Skeletal muscle satellite cell (primary cell): ENCODE data around the gene VWCE.

Experiments
- H3K27me3 ChIP-seq: 2 replicates; pipeline ENCODE4 v1.7.0; 2013; ENCODE audit warnings: low read length; ENCODE audit not compliant: control insufficient read depth, insufficient read depth
- H3K36me3 ChIP-seq: 2 replicates; pipeline ENCODE4 v1.7.0; 2013; ENCODE audit warnings: mild to moderate bottlenecking, control low read depth, low read length; ENCODE audit not compliant: insufficient read depth
- H3K4me1 ChIP-seq: 2 replicates; pipeline ENCODE4 v1.7.0; 2013; ENCODE audit warnings: low read length; ENCODE audit not compliant: control insufficient read depth, insufficient read depth
- H3K4me2 ChIP-seq: 2 replicates; pipeline ENCODE4 v1.7.0; 2013; ENCODE audit warnings: mild to moderate bottlenecking, low read length
- H3K4me3 ChIP-seq: 2 replicates; pipeline ENCODE4 v1.7.0; 2013; ENCODE audit warnings: low read length
- H3K9ac ChIP-seq: 2 replicates; pipeline ENCODE4 v1.7.0; 2013; ENCODE audit warnings: mild to moderate bottlenecking, low read depth, low read length, moderate library complexity
- H3K9me3 ChIP-seq: replicated peaks from 2 replicates; pipeline ENCODE4 v1.7.0; 2013; ENCODE audit warnings: mild to moderate bottlenecking, control low read depth, low read length

VWCE gene

GRCh38 chr11:61335355-61335710 lies 40.2 kb upstream of the VWCE start:
- Histone ChIP-seq H3K27me3 (no peaks in the 10 kb centered on the region), H3K4me3 (no peak overlapping the region), H3K36me3 (no peaks in the 10 kb centered on the region), H3K4me2 (no peak overlapping the region), H3K9me3 (no peaks in the 10 kb centered on the region), H3K4me1 (peaks cover 27% of the 10 kb centered on the region), H3K9ac (no peak overlapping the region)

DNA sequence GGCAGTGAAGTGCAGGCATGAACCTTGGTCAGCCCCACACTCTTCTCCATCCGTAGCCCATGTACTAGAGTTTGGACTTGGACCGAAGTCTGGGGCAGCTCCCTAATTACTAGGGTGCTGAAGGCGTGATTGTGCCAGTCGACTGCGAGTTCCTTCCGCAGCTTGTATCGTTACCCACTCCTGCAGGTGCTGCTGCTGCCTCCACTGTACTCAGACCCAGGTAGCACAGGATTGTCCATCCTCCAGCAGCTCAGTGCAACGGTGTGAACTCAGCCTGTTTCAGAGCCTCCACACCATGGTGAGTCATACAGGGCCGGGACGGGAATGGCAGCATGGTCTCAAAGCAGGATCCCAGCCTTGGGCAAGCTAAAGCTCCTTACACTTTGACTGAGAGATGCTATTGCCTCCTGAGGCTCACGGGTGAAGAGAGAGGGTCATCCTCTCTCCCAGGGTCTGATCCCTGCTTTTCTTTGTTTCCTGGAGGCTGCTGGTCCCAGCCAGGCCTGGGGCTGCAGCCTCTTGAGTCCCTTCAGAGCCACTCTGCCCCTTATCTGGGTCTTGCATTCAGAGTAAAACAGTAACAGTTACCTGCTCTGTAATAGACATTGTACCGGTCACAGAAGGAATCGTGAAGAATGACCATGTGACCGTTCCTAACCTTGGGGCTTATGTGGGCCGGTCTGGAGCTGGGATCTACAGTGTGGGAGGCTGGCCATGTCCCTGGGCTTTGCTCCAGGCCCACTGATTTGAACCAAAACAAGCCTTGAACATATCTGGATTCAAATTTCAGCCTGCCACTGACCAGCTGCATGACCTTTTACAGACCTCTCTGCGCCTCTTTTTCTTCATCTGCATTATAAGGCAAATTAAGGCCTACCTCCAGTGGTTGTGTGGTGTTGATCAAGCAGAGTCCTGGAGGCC lies 39.6 kb upstream of the VWCE start:
- no peaks in the 10 kb centered on the region for H3K27me3 ChIP-seq
- H3K4me3 ChIP-seq, result no peak overlapping the region
- no peaks in the 10 kb centered on the region for H3K9me3 ChIP-seq
- peaks cover 6% of the 10 kb centered on the region for H3K36me3 ChIP-seq
- no peak overlapping the region for H3K4me2 ChIP-seq
- peaks cover 27% of the 10 kb centered on the region for H3K4me1 ChIP-seq
- no peak overlapping the region for H3K9ac ChIP-seq

GRCh38 chr11:61333550-61334433 lies 38.7 kb upstream of the VWCE start:
- Histone ChIP-seq H3K4me1 (peaks cover 27% of the 10 kb centered on the region), H3K9me3 (no peaks in the 10 kb centered on the region), H3K4me3 (peak overlapping the region; percentile 94), H3K36me3 (peaks cover 15% of the 10 kb centered on the region), H3K4me2 (peak overlapping the region; percentile 94), H3K27me3 (no peaks in the 10 kb centered on the region), H3K9ac (peak overlapping the region; percentile 100)

DNA sequence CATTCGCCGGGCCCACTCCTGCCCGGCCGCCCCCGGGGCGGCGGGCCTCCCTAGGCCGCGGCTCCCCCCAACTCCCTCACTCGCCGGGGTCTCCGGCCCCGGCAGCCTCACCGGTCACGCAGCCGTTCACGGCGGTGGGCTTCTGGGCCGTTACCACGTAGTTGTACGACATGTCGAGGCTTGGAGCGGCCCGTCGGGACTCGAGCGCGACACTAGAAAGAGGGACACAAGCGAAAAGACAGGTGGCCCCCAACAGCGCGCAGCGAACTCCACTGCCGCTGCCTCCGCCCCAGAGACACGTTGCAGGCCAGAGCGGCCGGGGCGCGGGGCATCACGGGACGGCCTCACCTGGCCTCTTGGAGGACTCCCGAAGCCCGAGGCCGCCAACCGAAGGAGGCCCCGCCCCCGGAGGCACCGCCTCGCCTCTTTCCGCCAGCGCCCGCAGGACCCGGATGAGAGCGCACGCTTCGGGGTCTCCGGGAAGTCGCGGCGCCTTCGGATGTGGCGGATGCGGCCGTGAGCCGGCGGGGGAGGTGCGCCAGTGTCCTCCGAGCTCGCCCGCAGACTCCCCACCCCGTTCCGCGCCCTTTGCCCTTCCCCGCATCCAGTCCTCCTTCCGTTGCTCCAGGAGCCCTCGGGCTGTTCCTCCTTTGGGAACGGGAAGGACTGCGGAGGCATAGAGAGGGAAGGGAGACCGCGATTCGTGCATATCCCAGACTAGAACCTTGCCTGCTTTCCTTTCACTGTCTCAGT lies 37.9 kb upstream of the VWCE start, which contains the start of the genes DDB1 and TKFC:
DDB1 (minus strand) TSS at position 309 of the 753 bp plus-strand sequence; CDS start at position 172, 137 bp downstream.
TKFC (plus strand) TSS at position 432 of the 753 bp plus-strand sequence. CDS start 1,501 bp downstream, outside the sequence.
- Histone ChIP-seq H3K4me1 (peaks cover 31% of the 10 kb centered on the region), H3K4me3 (peak within 1 kb of the TSS; percentile 94)

DNA sequence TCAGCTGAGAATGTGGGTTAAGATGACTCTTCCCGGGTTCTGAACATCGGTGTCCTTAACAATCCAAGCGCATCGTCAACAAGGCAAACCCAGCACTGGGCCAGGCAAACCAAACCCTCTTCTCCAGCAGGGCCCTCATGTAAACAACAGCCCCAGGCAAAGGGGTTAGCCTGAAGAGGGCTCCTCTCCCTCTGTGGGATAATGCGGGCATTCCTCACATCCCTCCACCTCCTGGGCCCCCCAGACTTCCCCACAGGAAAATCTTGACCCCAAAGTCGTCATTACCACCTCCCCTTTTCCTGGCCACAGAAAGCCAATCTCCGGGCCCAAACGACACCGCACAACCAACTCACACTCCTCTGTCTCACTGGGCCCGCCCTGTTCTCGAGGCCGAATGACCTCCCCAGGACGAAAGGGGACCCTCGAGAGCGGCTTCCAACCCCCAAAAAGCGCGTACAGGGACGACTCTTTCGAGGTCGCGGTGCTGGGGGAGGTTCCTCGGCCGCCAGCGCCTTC lies 37.2 kb upstream of the VWCE start:
- H3K4me1 ChIP-seq, result peaks cover 32% of the 10 kb centered on the region
- H3K9me3 ChIP-seq, result no peaks in the 10 kb centered on the region
- no peaks in the 10 kb centered on the region for H3K27me3 ChIP-seq
- H3K9ac ChIP-seq, result peak overlapping the region; percentile 100
- H3K4me2 ChIP-seq, result peak overlapping the region; percentile 94
- H3K36me3 ChIP-seq, result peaks cover 27% of the 10 kb centered on the region
- peak overlapping the region; percentile 94 for H3K4me3 ChIP-seq

More for the DNA sequence above, 37.9 kb upstream of the VWCE start, which contains the start of the genes DDB1 and TKFC:
- H3K27me3 ChIP-seq, result no peaks in the 10 kb centered on the region
- H3K9ac ChIP-seq, result peak within 1 kb of the TSS; percentile 100
- no peaks in the 10 kb centered on the region for H3K9me3 ChIP-seq
- peak within 1 kb of the TSS; percentile 94 for H3K4me2 ChIP-seq
- H3K36me3 ChIP-seq, result peaks cover 21% of the 10 kb centered on the region

DNA sequence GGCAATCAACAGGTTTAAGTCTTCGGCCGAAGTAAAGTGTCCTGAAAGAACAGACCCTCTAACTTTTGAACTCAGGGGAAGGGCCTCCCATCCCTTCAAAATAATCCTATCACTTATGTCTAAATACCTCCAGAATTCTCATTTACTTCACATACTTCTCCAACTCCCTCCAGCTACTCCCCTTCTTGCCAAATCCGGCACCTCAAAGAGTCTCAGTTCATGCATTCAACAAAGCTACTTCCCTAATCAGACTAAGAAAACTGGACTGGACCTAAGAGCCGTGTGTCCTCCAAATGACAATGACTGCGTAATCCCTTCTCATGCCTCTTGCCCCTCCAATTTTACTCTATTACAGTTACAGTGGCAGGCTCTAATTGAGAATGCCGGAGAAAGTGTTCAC lies 36.5 kb upstream of the VWCE start:
- Histone ChIP-seq H3K9ac (peak overlapping the region; percentile 100), H3K36me3 (peaks cover 31% of the 10 kb centered on the region), H3K4me3 (peak overlapping the region; percentile 94), H3K4me1 (peaks cover 32% of the 10 kb centered on the region), H3K27me3 (no peaks in the 10 kb centered on the region), H3K9me3 (no peaks in the 10 kb centered on the region), H3K4me2 (peak overlapping the region; percentile 94)

GRCh38 chr11:61329871-61330270 lies 34.8 kb upstream of the VWCE start:
- peaks cover 30% of the 10 kb centered on the region for H3K4me1 ChIP-seq
- no peak overlapping the region for H3K4me3 ChIP-seq
- H3K9ac ChIP-seq, result no peak overlapping the region
- peaks cover 48% of the 10 kb centered on the region for H3K36me3 ChIP-seq
- no peaks in the 10 kb centered on the region for H3K27me3 ChIP-seq
- no peaks in the 10 kb centered on the region for H3K9me3 ChIP-seq
- no peak overlapping the region for H3K4me2 ChIP-seq

GRCh38 chr11:61328351-61328750 lies 33.2 kb upstream of the VWCE start:
- H3K9me3 ChIP-seq, result no peaks in the 10 kb centered on the region
- peaks cover 15% of the 10 kb centered on the region for H3K4me1 ChIP-seq
- no peak overlapping the region for H3K4me3 ChIP-seq
- H3K36me3 ChIP-seq, result peaks cover 62% of the 10 kb centered on the region
- no peak overlapping the region for H3K4me2 ChIP-seq
- H3K27me3 ChIP-seq, result no peaks in the 10 kb centered on the region
- H3K9ac ChIP-seq, result no peak overlapping the region

GRCh38 chr11:61327669-61328071 lies 32.6 kb upstream of the VWCE start:
- no peak overlapping the region for H3K4me2 ChIP-seq
- no peak overlapping the region for H3K9ac ChIP-seq
- H3K27me3 ChIP-seq, result no peaks in the 10 kb centered on the region
- no peak overlapping the region for H3K4me3 ChIP-seq
- no peaks in the 10 kb centered on the region for H3K9me3 ChIP-seq
- peaks cover 69% of the 10 kb centered on the region for H3K36me3 ChIP-seq
- H3K4me1 ChIP-seq, result peaks cover 14% of the 10 kb centered on the region

GRCh38 chr11:61325649-61326414 lies 30.7 kb upstream of the VWCE start:
- no peak overlapping the region for H3K4me3 ChIP-seq
- peaks cover 6% of the 10 kb centered on the region for H3K4me1 ChIP-seq
- H3K4me2 ChIP-seq, result no peak overlapping the region
- peaks cover 88% of the 10 kb centered on the region for H3K36me3 ChIP-seq
- H3K9ac ChIP-seq, result no peak overlapping the region
- no peaks in the 10 kb centered on the region for H3K9me3 ChIP-seq
- no peaks in the 10 kb centered on the region for H3K27me3 ChIP-seq
